HEK293T (cell line): Measurements from ENCODE around the gene CRBN.

Experiments used
- ARNT ChIP-seq: fragments of 450-650 bp; IDR thresholded peaks from 2 replicates; pipeline ENCODE4 v1.6.1; 2017; ENCODE audit warnings: mild to moderate bottlenecking
- BHLHE40 ChIP-seq: fragments of 450-650 bp; IDR thresholded peaks from 2 replicates; pipeline ENCODE4 v1.6.1; 2016; ENCODE audit warnings: mild to moderate bottlenecking, moderate library complexity, borderline replicate concordance
- ELF4 ChIP-seq: fragments of 450-650 bp; IDR thresholded peaks from 2 replicates; pipeline ENCODE4 v1.6.1; 2017; ENCODE audit warnings: antibody characterized with exemption
- FOXA1 ChIP-seq: fragments of 450-650 bp; IDR thresholded peaks from 2 replicates; pipeline ENCODE4 v1.6.1; 2016; ENCODE audit warnings: mild to moderate bottlenecking
- FOXK2 ChIP-seq: fragments of 450-650 bp; IDR thresholded peaks from 2 replicates; pipeline ENCODE4 v1.6.1; 2016; ENCODE audit warnings: mild to moderate bottlenecking
- FOXM1 ChIP-seq: fragments of 450-650 bp; IDR thresholded peaks from 2 replicates; pipeline ENCODE4 v1.6.1; 2017; ENCODE audit warnings: mild to moderate bottlenecking, borderline replicate concordance
- HDGF ChIP-seq: fragments of 450-650 bp; IDR thresholded peaks from 2 replicates; pipeline ENCODE4 v1.6.1; 2017; ENCODE audit warnings: antibody characterized with exemption, borderline replicate concordance
- L3MBTL2 ChIP-seq: fragments of 450-650 bp; conservative IDR thresholded peaks from 2 replicates; pipeline ENCODE4 v1.6.1; 2016; ENCODE audit warnings: mild to moderate bottlenecking
- NFRKB ChIP-seq: fragments of 450-650 bp; IDR thresholded peaks from 2 replicates; pipeline ENCODE4 v1.6.1; 2016; ENCODE audit warnings: mild to moderate bottlenecking, moderate library complexity
- SUZ12 ChIP-seq: fragments of 450-650 bp; IDR thresholded peaks from 2 replicates; pipeline ENCODE4 v1.6.1; 2016; ENCODE audit warnings: mild to moderate bottlenecking
- TARDBP ChIP-seq: fragments of 450-650 bp; IDR thresholded peaks from 2 replicates; pipeline ENCODE4 v1.6.1; 2016
- ZNF384 ChIP-seq: fragments of 450-650 bp; IDR thresholded peaks from 2 replicates; pipeline ENCODE4 v1.6.1; 2016

DNA sequence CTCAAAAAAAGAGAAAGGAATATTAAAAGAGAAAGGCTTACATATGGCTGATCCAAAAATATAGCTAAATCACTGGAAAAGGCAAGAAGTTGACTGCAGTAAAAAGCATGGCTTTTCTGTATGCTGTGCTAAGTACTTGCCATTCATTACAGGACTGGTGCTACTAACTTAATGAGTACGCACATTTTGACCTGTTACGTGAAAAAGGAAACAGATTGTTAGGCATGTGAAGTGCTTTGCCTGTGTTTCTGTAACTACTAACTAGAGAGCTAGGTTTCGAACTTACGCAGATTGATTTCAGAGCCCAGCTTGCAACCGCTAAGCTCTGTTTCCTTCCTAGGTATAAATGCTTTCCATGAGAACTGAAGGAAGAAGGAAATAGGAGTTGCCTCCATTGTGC is 49.9 kb downstream of the CRBN start:
- TF ChIP-seq FOXM1 = no peak
- TF ChIP-seq ELF4 = no peak
- no peak for TF ChIP-seq SUZ12
- TF ChIP-seq BHLHE40 = no peak
- no peak for TF ChIP-seq TARDBP
- no peak for TF ChIP-seq ZNF384
- no peak for TF ChIP-seq FOXA1
- no peak for TF ChIP-seq NFRKB
- TF ChIP-seq FOXK2 = no peak
- no peak for TF ChIP-seq HDGF
- no peak for TF ChIP-seq L3MBTL2
- TF ChIP-seq ARNT = no peak
